Measurements from ENCODE around the gene RNF103. TPM values are rescaled to one million over a fixed set of nuclear protein-coding genes. Genes with fewer than 3 reads are reported as not detected.

RNF103 gene
- total and polyA plus RNA-seq, 2 of the 8 experiments (the other 6 are each of a cell fraction or from before 2014, with no cell fraction given), result 3.3 to 7.4 TPM

Other genes starting within 250 kb of the RNF103 start
- gene KDM3A, start 182.5 kb downstream of the RNF103 start, total RNA-seq (2021; fragmentation: NEBNext Ultra II Directional; extraction: Animal tissue kit (Norgen Biotek cat#: 25700)), result 25.3 and 29.2 TPM in 2 replicates
- 8.3 and 15.8 TPM in 2 replicates for gene KDM3A, start 182.5 kb downstream of the RNF103 start, polyA plus RNA-seq (2011; rRNA removed)
- gene CHMP3, start 60.4 kb downstream of the RNF103 start, total RNA-seq (2021; fragmentation: NEBNext Ultra II Directional; extraction: Animal tissue kit (Norgen Biotek cat#: 25700)), result 21.7 and 21.9 TPM in 2 replicates
- 7.9 and 11.7 TPM in 2 replicates for gene CHMP3, start 60.4 kb downstream of the RNF103 start, polyA plus RNA-seq (2011; rRNA removed)
- gene RMND5A, start 96.4 kb upstream of the RNF103 start, total RNA-seq (2021; fragmentation: NEBNext Ultra II Directional; extraction: Animal tissue kit (Norgen Biotek cat#: 25700)), result 59.9 and 66.2 TPM in 2 replicates
- 21.0 and 22.1 TPM in 2 replicates for gene RMND5A, start 96.4 kb upstream of the RNF103 start, polyA plus RNA-seq (2011; rRNA removed)
- 0.39 and 0.48 TPM in 2 replicates for gene CD8A, start 167.0 kb upstream of the RNF103 start, total RNA-seq (2021; fragmentation: NEBNext Ultra II Directional; extraction: Animal tissue kit (Norgen Biotek cat#: 25700))
- 0.14 and 0.20 TPM in 2 replicates for gene CD8A, start 167.0 kb upstream of the RNF103 start, polyA plus RNA-seq (2011; rRNA removed)
- gene CD8B, start 238.0 kb upstream of the RNF103 start, total RNA-seq (2021; fragmentation: NEBNext Ultra II Directional; extraction: Animal tissue kit (Norgen Biotek cat#: 25700)), result 0.35 and 0.57 TPM in 2 replicates
- 0.52 and 0.63 TPM in 2 replicates for gene CD8B, start 238.0 kb upstream of the RNF103 start, polyA plus RNA-seq (2011; rRNA removed)

All from H1 (cell line).